ENCODE measurements around the gene TPPP3.
"Not testable (repeated sequence)": the region's sequence is repeated elsewhere in the genome, so short reads cannot be mapped to it uniquely, and the experiment has no call there.

Gene TPPP3

DNA sequence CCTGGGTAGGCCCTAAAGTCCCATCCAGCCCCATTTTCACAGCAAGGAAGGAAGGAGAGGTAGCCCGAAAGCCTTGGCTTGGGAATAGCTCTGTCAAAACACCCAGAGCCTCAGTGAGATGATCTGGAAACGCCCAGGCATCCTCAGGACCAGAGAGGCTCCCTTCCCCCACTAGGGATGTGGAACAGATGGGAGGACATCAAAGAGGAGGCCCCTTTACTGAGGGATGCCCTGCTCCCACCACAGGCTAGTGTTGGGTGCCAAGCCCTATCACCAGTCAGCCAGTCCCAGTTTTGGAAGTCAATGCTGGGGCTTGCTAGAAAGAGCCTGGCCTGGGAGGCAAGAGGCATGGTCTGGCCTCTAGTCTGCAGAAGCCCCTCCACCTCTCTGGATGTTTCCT is 4.7 kb downstream of the TPPP3 start:
- DNase-seq: no peak

- no peak for DNase-seq
Observed at GRCh38 chr16:67388191-67388590, 5.1 kb downstream of the TPPP3 start.

DNA sequence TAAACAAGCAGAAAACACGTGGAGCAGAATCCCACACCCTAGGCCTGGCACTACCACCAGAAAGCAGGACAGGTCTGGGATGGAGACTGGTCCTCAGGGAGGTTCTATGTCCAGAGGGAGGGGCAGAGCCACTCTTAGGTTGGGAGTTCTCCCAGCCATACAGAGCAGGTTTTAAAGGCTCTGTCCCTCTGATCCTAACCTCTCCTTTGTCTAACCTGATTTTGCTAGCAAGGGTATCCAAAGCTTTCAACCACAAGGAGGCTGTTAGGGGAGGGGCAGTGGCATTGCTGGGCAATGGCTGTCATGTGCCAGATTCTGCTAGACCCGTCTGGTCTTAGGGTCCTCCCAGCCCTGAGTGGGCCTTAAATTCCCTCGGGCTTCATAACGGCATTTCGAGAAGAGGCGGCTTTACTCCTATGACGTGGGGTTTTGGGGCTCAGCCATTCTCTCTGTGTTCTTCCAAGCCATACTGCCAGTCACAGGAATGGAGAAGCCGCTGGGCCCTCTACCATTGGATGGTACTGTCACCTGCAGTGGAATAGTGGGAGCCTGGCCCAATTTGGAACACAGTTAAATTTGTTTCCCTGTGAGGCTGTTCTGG is 5.7 kb downstream of the TPPP3 start:
- DNase-seq: no peak

DNA sequence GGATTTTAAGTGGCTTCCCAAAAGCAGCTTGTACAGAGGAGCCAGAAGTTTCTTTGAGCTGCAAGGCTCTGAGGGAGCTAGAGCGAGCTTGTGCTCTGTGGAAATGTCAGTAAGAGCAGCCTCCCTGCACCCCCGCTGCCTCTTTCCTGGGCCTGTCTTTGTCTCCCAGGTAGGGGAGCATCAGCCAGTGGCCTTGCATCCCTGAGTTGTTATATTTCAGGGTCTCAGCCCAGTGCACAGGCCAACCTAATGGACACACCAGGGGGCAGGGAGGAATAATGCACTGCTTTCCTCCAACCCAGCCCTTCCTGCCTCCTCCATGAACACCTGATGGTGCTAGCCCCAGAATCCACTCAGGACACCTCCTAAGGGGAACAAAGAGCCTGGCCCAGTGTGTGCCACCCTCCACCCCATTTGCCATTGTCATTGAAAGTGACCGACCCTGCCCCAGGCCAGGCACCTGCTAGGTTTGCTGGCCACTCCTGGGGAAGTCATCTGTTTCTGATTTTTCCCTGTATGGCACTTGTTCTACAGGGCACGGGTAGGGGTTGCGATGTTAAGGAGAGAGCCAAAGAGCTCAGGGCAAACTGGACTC is 6.3 kb downstream of the TPPP3 start:
- no peak for DNase-seq

DNA sequence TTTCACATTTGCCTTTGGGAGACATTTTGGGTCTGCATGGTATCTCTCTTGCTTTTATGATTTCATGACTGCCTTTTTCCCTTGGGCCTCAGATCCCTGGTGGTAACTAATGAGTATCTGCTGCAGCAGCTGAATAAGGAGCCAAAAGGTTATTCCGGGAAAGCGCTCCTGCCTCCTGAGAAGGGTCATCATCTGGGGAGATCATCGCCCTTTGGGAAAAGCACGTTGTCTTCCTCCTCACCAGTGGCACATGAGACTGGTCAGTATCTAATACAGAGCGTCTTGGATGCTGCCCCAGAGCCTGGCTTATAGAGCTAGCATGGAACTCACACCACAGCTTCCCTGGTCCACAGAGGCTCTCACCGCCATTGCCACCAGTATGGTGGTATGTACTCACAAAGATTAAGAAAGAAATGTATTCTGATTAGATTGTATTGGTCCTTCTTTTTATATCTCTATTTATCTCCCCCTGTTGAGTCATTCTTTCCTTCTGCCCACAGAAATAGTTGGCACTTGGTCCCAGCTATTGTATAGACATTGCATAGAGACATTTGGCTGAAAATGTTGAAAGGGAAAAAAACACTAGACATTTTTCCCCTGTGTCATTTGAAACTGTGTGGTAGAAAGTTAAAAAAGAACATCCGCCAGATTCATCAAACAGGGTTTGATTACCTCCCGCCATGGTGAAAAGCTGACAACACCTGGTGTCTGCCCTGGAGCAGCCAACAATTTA is 8.4 kb downstream of the TPPP3 start:
- DNase-seq: no peak

DNA sequence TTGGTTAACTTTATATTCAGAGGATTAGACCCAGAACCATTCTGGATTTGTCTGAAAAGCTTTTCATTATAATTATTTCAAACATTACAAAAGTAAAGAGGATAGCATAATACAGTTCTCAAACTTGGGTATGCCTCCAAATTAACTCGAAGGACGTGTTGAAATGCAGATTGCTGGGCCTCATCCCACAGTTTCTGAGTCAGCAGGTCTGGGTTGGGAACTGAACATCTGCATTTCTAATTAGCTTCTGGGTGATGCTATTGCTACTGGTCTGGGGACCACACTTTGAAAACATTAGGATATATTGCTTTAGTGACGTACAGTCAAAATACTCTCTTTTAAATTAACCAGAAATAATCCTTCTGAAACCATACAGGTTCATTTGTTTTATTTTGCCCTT is 10.0 kb downstream of the TPPP3 start:
- DNase-seq: no peak

DNA sequence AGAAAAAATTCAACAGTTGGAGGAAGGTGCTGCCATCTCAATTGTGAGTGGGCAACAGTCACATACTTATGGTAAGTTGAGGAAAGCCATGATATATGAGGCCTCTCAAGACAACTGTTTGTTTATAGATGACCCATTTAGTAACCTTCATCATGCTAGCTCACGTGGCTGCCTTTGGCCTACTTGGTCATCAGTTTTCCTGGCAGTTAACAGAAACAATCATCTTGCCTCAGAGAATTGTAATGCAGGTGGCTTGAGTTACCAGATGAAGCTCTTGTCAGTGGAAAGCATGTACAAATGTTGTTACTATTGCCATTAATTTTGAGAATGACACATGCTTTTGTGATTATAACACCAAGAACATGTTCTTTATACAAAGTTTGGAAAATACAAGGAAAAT is 14.7 kb downstream of the TPPP3 start:
- DNase-seq: no peak

DNA sequence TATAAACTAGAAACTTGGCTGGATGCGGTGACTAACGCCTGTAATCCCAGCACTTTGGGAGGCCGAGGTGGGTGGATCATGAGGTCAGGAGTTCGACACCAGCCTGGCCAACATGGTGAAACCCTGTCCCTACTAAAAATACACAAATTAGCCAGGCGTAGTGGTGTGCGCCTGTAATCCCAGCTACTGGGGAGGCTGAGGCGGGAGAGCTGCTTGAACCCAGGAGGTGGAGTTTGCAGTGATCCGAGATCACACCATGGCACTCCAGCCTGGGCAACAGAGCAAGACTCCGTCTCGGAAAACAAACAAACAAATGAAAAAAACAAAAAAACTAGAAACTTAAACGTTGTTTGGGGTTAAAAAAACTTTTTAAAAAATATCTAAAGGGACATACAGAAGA is 17.3 kb downstream of the TPPP3 start:
- not testable (repeated sequence) for DNase-seq

- no peak for DNase-seq
Observed at GRCh38 chr16:67372664-67373063, 20.6 kb downstream of the TPPP3 start.

DNA sequence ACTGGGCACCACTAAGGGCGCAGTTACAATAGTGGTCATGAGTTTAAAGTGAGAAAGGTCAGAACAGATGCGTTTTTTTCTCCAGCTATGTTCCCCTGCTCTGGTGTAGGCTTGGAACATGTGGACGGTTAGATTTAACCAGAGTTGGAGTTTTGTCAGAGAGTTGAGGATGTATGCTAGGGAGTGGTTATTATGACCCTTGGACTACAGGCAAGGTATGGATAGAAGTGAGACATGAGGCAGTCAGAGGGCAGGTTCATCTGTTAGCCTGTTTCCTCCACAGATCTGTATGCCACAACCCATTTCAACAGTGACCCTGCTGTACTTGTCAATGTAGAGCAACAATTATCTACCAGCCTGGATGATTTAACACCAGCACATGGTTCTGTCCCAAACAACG is 22.6 kb downstream of the TPPP3 start:
- DNase-seq: no peak

- DNase-seq: no peak
Observed at GRCh38 chr16:67364600-67365235, 28.6 kb downstream of the TPPP3 start.

DNA sequence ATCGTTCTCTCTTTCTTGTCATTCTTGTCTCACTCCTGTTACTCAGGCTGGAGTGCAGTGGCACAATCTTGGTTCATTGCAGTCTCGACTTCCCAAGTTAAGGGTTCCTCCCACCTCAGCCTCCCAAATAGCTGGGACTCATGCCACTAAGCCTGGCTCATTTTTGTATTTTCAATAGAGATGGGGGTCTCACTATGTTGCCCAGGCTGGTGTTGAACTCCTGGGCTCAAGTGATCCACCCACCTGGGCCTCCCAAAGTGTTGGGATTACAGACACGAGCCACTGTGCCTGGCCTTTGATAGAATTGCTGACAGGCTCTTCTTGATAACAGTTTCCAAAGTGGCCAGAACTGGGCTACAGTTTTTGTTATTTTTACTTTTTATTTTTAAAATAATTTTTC is 32.3 kb downstream of the TPPP3 start:
- no peak for DNase-seq

DNA sequence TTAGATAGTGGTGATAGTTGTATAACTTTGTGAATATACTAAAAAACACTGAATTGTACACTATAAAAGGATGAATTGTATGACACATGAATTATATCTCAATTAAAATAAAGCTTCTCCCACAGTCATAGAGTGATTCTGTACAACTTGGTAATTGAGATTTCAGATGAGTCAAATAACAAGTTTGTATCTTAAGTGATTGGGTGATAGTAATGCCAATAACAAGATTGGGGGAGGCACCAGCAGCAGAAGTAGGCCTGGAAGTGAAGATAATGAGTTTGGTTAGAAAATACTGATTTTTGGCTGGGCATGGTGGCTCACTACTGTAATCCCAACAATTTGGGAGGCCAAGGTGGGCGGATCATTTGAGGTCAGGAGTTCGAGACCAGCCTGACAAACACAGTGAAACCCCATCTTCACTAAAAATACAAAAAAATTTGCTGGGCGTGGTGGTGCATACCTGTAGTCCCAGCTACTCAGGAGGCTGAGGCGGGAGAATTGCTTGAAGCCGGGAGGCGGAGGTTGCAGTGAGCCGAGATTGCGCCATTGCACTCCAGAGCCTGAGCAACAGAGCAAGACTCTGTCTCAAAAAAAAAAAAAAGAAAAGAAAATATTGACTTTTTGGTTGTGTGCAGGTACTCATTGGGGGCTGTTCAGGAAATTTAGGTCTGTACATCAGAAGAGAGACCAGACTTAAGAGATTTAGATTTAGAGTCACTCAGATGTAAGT is 33.6 kb downstream of the TPPP3 start:
- not testable (repeated sequence) for DNase-seq

DNA sequence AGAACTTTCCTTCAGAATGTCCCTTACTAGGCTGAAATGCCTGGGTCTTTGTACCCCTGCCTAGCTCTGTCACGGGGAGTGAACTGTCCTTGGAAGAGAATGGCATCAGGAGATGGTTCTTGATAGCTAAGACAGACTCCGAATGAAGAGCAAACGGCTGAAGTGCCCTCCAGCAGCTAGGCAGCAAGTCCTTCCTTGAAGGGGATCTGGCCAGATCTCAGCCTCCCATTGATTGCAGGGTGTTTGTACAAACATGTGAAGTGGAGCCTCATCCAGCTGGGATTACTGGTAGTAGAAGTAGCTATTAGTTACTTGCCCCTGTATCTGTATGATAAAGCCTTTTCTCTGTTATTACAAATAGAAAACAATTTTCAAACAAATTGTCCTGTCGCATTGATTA is 35.7 kb downstream of the TPPP3 start:
- DNase-seq: peak; percentile 58

- peak; percentile 75 for DNase-seq
Observed at GRCh38 chr16:67356396-67356795, 36.9 kb downstream of the TPPP3 start.

DNA sequence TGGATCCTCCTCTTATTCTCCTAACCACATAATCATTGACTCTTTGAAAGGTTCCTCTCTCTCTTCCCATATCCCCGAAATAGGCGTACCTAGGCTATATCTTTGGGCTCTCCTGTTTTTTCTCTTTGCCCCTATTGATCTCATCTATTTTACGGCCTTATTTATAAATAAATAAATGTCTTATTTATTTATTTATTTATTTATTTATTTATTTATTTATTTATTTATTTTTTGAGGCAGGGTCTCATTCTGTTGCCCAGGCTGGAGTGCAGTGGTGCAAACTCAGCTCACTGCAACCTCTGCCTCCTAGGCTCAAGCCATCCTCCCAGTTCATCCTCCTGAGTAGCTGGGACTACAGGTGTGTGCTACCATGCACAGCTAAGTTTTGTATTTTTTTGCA is 40.8 kb downstream of the TPPP3 start:
- DNase-seq: not testable (repeated sequence)

DNA sequence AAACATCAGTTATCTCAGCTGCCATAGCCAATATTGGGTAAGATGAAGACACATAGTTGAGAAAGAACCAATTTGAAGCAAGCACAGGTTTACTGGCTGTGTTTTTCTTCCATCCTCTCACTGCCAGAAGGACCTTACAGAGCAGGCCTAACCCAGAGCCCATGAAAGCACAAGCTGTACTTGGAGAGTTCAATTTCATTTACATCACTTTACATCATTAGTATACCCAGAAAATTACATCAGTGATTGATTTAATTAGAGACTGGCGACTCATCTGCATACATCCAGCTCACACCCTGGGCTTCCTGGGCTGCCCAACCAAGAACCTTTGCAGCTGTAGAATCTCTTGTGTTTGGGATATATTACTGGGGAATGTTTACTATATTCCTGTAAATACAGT is 43.0 kb downstream of the TPPP3 start:
- DNase-seq: no peak

- no peak for DNase-seq
Observed at GRCh38 chr16:67349172-67349571, 44.1 kb downstream of the TPPP3 start.

DNA sequence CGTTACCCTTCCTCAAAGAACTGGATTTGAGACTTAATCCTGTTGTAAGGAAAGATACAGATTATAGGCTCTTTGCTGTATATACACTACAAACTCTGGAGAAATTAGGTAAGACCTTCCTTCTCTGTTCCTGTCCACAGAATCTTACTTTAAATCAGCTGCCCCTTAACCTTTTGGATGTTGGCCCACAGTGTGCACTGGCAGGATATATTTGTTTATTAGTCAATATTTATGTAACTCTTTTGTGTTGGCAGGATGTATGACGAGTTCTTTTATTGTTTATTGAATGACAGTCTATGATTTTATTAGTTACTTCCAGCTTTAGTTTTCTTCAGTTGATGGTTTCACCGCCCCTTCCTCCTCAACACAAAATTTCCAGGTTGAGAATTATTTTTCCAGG is 47.0 kb downstream of the TPPP3 start:
- DNase-seq: no peak

DNA sequence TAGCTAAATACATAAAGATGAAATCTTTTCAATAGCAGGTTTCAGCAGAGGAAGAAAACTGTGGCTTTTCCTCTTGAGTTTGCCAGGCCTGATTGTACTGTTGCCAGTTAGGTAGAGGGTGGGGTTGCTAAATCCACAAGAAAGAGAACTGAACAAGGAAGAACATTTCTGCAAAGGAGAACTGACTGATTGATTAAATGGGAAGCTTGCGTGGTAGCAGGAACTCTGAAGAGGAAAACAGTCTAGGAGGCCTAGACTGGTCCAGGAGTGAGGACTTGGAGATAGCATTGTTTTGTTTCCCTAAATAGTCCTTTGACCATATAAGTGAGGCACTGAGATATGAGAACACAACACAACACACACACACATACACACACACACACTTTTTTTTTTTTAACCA is 47.9 kb downstream of the TPPP3 start:
- no peak for DNase-seq

DNA sequence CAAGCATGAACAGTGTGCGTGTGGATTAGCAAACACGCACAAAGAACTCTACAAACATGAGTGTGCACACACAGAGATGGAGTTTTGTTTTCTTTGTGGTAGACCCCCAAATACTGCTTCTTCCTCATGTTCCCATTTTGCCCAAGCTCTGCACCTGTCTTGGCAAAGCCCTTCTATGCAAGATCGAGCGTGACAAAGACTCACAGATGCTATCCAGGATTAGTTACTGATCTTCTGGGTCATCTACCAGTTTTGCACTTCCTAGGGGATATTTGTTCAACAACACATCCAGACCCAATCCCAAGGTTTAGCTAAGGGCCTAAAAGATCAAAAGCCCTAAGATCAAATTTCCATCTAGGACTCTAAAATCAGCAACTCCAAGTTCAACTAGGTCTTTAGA is 50.7 kb downstream of the TPPP3 start:
- DNase-seq: no peak

- DNase-seq: no peak
Observed at GRCh38 chr16:67341250-67341649, 52.0 kb downstream of the TPPP3 start.
